Measurements from ENCODE around the gene TPO.

Gene TPO

GRCh38 chr2:1480671-1481076, 67.4 kb downstream of the TPO start:
- H3K4me2 ChIP-seq (ENCODE audit: low read length) = no peak overlapping the region
- WGBS (ENCODE audit: extremely low coverage, insufficient coverage, insufficient read length) = no CpG with 5 or more reads among the region's 13 CpGs

DNA sequence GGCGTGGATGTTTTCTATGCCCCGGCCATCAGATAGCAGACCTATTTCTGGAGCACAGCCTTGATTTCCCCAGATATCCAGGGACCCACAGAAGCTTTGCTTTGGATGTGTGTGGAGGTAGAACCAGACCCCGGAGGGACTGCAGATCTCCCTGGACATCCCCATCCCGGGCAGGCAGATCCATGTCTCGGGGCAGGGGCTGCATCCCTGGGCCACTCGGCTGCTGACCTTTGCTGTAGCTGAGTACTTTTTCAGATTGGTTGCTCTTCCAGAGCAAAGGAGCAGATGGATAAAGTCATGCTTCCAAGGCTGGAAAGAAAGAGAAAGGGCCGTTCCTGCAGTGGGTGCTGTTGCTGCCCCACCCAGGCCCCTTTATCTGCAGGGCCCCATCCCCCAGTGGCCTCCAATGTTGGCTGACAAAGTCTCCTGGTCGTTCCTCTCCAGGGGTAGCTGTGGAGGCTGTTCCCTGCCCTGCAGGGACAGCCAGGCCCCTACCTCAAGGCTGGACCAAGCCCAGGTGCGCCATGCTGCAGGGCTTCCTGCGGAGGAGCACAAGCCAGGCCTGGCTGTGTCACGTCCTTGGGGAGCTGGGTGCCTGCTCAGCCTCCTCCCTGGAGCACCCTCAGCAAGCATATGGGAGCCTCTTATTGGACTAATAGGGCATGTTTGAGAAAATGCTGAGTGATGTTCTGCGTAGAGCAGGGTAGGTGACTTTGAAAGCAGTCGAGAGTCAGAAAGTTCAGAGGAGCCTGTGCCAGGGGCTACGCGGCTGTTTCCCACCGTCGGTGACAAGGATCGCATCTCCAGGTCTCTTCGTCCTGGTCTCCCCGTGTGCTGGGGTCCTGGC, 68.4 kb downstream of the TPO start:
- no peak overlapping the region for H3K23ac ChIP-seq (ENCODE audit: low read length)
- H3K79me2 ChIP-seq (ENCODE audit: control insufficient read depth, insufficient read depth, low read length, poor library complexity) = no peaks in the 10 kb centered on the region
- no peak for DNase-seq
- H3K14ac ChIP-seq (ENCODE audit: low read length) = no peak overlapping the region
- H2AFZ ChIP-seq (ENCODE audit: insufficient read depth, low read length, poor library complexity) = no peak overlapping the region
- H2AK5ac ChIP-seq (ENCODE audit: low read length) = no peak overlapping the region
- no peak overlapping the region for H3K4me3 ChIP-seq (ENCODE audit: low read depth, low read length)
- no peak overlapping the region for H2BK5ac ChIP-seq (ENCODE audit: low read depth, low read length, poor library complexity)
- no peak overlapping the region for H3K27ac ChIP-seq (ENCODE audit: low read depth, low read length)
- no CpG with 5 or more reads among the region's 20 CpGs for WGBS (ENCODE audit: extremely low coverage, insufficient coverage, insufficient read length)
- no peak overlapping the region for H4K12ac ChIP-seq (ENCODE audit: low read depth, low read length)
- H3K4me1 ChIP-seq (ENCODE audit: control insufficient read depth in 1 of 2, insufficient read depth in 2 of 2, low read length in 2 of 2) = no peaks in the 10 kb centered on the region
- no peak overlapping the region for H4K91ac ChIP-seq (ENCODE audit: low read depth, low read length)
- no peak overlapping the region for H3K4me2 ChIP-seq (ENCODE audit: low read length)
- no peaks in the 10 kb centered on the region for H3K36me3 ChIP-seq (ENCODE audit: control insufficient read depth in 1 of 2, insufficient read depth in 2 of 2, low read length in 2 of 2)
- no peaks in the 10 kb centered on the region for H3K27me3 ChIP-seq (ENCODE audit: insufficient read depth, low read length)
- H3K9me3 ChIP-seq (ENCODE audit: insufficient read depth, low read depth, low read length) = peaks cover 6% of the 10 kb centered on the region
- H3K9ac ChIP-seq (ENCODE audit: low read length) = no peak overlapping the region
- H2BK120ac ChIP-seq (ENCODE audit: insufficient read depth, low read length, poor library complexity) = no peak overlapping the region
- H4K8ac ChIP-seq (ENCODE audit: low read depth, low read length) = no peak overlapping the region
- H2BK12ac ChIP-seq (ENCODE audit: low read length) = no peak overlapping the region
- no peaks in the 10 kb centered on the region for H3K79me1 ChIP-seq (ENCODE audit: low read length)
- no peak overlapping the region for H3K18ac ChIP-seq (ENCODE audit: low read length)
- no peak overlapping the region for H3K4ac ChIP-seq (ENCODE audit: low read depth, low read length)

More at GRCh38 chr2:1480671-1481076, 67.4 kb downstream of the TPO start:
- H4K8ac ChIP-seq (ENCODE audit: low read depth, low read length) = no peak overlapping the region
- no peaks in the 10 kb centered on the region for H3K36me3 ChIP-seq (ENCODE audit: control insufficient read depth in 1 of 2, insufficient read depth in 2 of 2, low read length in 2 of 2)
- H2BK12ac ChIP-seq (ENCODE audit: low read length) = no peak overlapping the region
- H3K4me3 ChIP-seq (ENCODE audit: low read depth, low read length) = no peak overlapping the region
- no peak overlapping the region for H2AFZ ChIP-seq (ENCODE audit: insufficient read depth, low read length, poor library complexity)
- no peak overlapping the region for H3K14ac ChIP-seq (ENCODE audit: low read length)
- H3K9me3 ChIP-seq (ENCODE audit: insufficient read depth, low read depth, low read length) = peaks cover 6% of the 10 kb centered on the region
- no peak overlapping the region for H3K23ac ChIP-seq (ENCODE audit: low read length)
- no peak overlapping the region for H4K91ac ChIP-seq (ENCODE audit: low read depth, low read length)
- no peak overlapping the region for H3K9ac ChIP-seq (ENCODE audit: low read length)
- no peaks in the 10 kb centered on the region for H3K27me3 ChIP-seq (ENCODE audit: insufficient read depth, low read length)
- DNase-seq = no peak
- no peak overlapping the region for H3K27ac ChIP-seq (ENCODE audit: low read depth, low read length)
- no peak overlapping the region for H3K4ac ChIP-seq (ENCODE audit: low read depth, low read length)
- H3K79me2 ChIP-seq (ENCODE audit: control insufficient read depth, insufficient read depth, low read length, poor library complexity) = no peaks in the 10 kb centered on the region
- H4K12ac ChIP-seq (ENCODE audit: low read depth, low read length) = no peak overlapping the region
- H3K4me1 ChIP-seq (ENCODE audit: control insufficient read depth in 1 of 2, insufficient read depth in 2 of 2, low read length in 2 of 2) = no peaks in the 10 kb centered on the region
- no peak overlapping the region for H2AK5ac ChIP-seq (ENCODE audit: low read length)
- no peaks in the 10 kb centered on the region for H3K79me1 ChIP-seq (ENCODE audit: low read length)
- no peak overlapping the region for H3K18ac ChIP-seq (ENCODE audit: low read length)
- no peak overlapping the region for H2BK120ac ChIP-seq (ENCODE audit: insufficient read depth, low read length, poor library complexity)
- H2BK5ac ChIP-seq (ENCODE audit: low read depth, low read length, poor library complexity) = no peak overlapping the region

- Histone ChIP-seq H3K27ac (ENCODE audit: low read depth, low read length) (no peak overlapping the region), H2AK5ac (ENCODE audit: low read length) (no peak overlapping the region), H2BK120ac (ENCODE audit: insufficient read depth, low read length, poor library complexity) (no peak overlapping the region), H2BK5ac (ENCODE audit: low read depth, low read length, poor library complexity) (no peak overlapping the region), H3K27me3 (ENCODE audit: insufficient read depth, low read length) (no peaks in the 10 kb centered on the region), H3K79me1 (ENCODE audit: low read length) (no peaks in the 10 kb centered on the region), H3K36me3 (ENCODE audit: control insufficient read depth in 1 of 2, insufficient read depth in 2 of 2, low read length in 2 of 2) (no peaks in the 10 kb centered on the region), H3K18ac (ENCODE audit: low read length) (no peak overlapping the region), H3K9me3 (ENCODE audit: insufficient read depth, low read depth, low read length) (peaks cover 6% of the 10 kb centered on the region), H3K79me2 (ENCODE audit: control insufficient read depth, insufficient read depth, low read length, poor library complexity) (no peaks in the 10 kb centered on the region), H2BK12ac (ENCODE audit: low read length) (no peak overlapping the region), H3K4me3 (ENCODE audit: low read depth, low read length) (no peak overlapping the region), H4K91ac (ENCODE audit: low read depth, low read length) (no peak overlapping the region), H4K8ac (ENCODE audit: low read depth, low read length) (no peak overlapping the region), H3K14ac (ENCODE audit: low read length) (no peak overlapping the region), H3K23ac (ENCODE audit: low read length) (no peak overlapping the region), H3K9ac (ENCODE audit: low read length) (no peak overlapping the region), H4K12ac (ENCODE audit: low read depth, low read length) (no peak overlapping the region), H3K4ac (ENCODE audit: low read depth, low read length) (no peak overlapping the region), H3K4me1 (ENCODE audit: control insufficient read depth in 1 of 2, insufficient read depth in 2 of 2, low read length in 2 of 2) (no peaks in the 10 kb centered on the region), H3K4me2 (ENCODE audit: low read length) (no peak overlapping the region), H2AFZ (ENCODE audit: insufficient read depth, low read length, poor library complexity) (no peak overlapping the region)
- WGBS (ENCODE audit: extremely low coverage, insufficient coverage, insufficient read length) = no CpG with 5 or more reads among the region's 9 CpGs
- no peak for DNase-seq
Observed at GRCh38 chr2:1482253-1482675, 69.0 kb downstream of the TPO start.

DNA sequence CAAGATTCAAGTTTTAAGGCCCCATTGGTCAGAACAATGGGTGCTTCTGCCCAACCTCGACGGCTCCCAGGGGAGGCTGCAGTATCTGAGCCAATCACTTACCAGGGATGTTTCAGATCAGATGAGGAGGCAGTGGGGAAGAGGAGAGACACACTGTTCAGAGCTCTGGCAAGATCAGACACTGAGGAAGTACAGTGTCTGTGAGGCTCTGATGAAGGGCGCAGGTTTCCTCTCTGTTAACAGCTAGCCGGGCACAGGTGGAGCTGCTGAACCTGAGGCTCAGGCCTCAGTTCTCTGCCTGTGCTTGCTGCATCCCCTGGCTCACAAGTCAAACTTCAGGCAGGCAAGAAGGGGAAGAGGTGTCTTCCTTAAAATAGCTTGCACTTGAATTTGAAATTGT, 69.7 kb downstream of the TPO start:
- H3K27me3 ChIP-seq (ENCODE audit: insufficient read depth, low read length) = no peaks in the 10 kb centered on the region
- H3K9me3 ChIP-seq (ENCODE audit: insufficient read depth, low read depth, low read length) = peaks cover 6% of the 10 kb centered on the region
- H3K23ac ChIP-seq (ENCODE audit: low read length) = no peak overlapping the region
- H3K4me3 ChIP-seq (ENCODE audit: low read depth, low read length) = no peak overlapping the region
- no peak overlapping the region for H3K18ac ChIP-seq (ENCODE audit: low read length)
- H3K79me1 ChIP-seq (ENCODE audit: low read length) = no peaks in the 10 kb centered on the region
- no peak overlapping the region for H2AK5ac ChIP-seq (ENCODE audit: low read length)
- H3K14ac ChIP-seq (ENCODE audit: low read length) = no peak overlapping the region
- H2BK120ac ChIP-seq (ENCODE audit: insufficient read depth, low read length, poor library complexity) = no peak overlapping the region
- H3K4ac ChIP-seq (ENCODE audit: low read depth, low read length) = no peak overlapping the region
- H2BK5ac ChIP-seq (ENCODE audit: low read depth, low read length, poor library complexity) = no peak overlapping the region
- no peak overlapping the region for H2AFZ ChIP-seq (ENCODE audit: insufficient read depth, low read length, poor library complexity)
- H2BK12ac ChIP-seq (ENCODE audit: low read length) = no peak overlapping the region
- H3K9ac ChIP-seq (ENCODE audit: low read length) = no peak overlapping the region
- no peak for DNase-seq
- no peaks in the 10 kb centered on the region for H3K79me2 ChIP-seq (ENCODE audit: control insufficient read depth, insufficient read depth, low read length, poor library complexity)
- no peak overlapping the region for H4K8ac ChIP-seq (ENCODE audit: low read depth, low read length)
- H4K12ac ChIP-seq (ENCODE audit: low read depth, low read length) = no peak overlapping the region
- no CpG with 5 or more reads among the region's 4 CpGs for WGBS (ENCODE audit: extremely low coverage, insufficient coverage, insufficient read length)
- H3K27ac ChIP-seq (ENCODE audit: low read depth, low read length) = no peak overlapping the region
- H3K4me1 ChIP-seq (ENCODE audit: control insufficient read depth in 1 of 2, insufficient read depth in 2 of 2, low read length in 2 of 2) = no peaks in the 10 kb centered on the region
- no peaks in the 10 kb centered on the region for H3K36me3 ChIP-seq (ENCODE audit: control insufficient read depth in 1 of 2, insufficient read depth in 2 of 2, low read length in 2 of 2)
- H3K4me2 ChIP-seq (ENCODE audit: low read length) = no peak overlapping the region
- no peak overlapping the region for H4K91ac ChIP-seq (ENCODE audit: low read depth, low read length)
